GM19025 (cell line): Measurements from ENCODE around the gene CNPY3.

Experiments used
- ATAC-seq: cut with Tn5 transposase; IDR thresholded peaks from one replicate; pipeline ENCODE4 v1.9.1; 2021; ENCODE audit warnings: mild to moderate bottlenecking, low read depth, moderate library complexity; ENCODE audit not compliant: unreplicated experiment

Gene CNPY3

DNA sequence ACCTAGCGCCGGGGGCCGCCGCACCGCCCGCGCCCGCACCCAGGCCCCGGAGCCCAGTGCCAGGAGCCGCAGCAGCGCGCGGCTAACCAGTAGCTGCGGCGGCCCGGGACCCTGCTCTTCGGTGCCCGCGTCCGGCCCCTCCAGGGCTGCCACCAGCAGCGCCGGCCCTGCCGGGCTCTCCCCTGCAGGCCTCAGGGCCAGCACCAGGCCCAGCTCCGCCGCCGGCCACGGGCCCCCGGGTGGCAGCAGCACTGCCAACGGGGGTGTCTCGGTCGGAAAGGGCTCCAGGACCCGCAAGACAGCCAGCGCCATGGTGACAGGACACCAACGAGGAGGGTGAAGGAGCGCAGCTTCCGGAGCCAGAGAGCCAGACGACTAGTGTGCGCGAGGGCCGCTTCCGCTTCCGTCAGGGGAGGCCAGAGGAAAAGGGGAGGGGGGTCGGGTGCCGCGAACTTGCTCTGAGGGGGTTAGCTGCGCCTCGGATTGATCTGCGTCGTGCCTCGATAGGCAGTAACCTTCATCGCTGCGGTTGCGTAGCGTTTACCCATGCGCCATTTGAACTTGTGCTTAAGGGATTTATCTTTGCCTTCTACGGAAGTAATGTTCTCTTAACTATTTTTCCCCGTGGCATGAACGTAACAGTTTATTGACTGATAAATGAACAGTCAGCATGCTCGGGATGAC, 49.7 kb downstream of the CNPY3 start, which contains the start of gene PEX6:
PEX6 (minus strand) TSS at position 343 of the 684 bp plus-strand sequence; CDS start at position 312, 31 bp downstream.
- peak; percentile 88 for ATAC-seq

- no peak for ATAC-seq
These were observed 50.4 kb downstream of the CNPY3 start for GRCh38 chr6:42979523-42980177.

DNA sequence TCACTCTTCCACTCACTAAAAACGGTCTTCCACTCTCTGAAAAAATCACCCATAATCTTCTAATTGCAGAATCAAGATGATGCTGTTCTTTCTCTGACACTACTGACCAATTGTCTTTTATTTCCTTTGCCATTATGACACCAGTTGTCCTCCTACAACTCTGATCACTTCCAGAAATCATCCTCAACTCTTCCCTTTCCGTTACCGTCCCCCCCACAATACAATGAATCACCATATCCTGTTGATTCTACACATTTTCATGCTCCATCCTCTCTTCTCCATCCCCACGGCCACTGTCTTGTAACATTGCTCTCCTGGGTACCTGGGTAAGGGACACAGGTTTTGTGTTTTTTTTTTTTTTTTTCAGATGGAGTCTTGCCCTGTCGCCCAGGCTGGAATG, 52.6 kb downstream of the CNPY3 start:
- ATAC-seq: no peak

- peak; percentile 96 for ATAC-seq
These were observed 55.0 kb downstream of the CNPY3 start, which contains the start of gene PPP2R5D for GRCh38 chr6:42984001-42984923. Gene PPP2R5D (plus strand): TSS chr6:42984570. CDS start chr6:42984678, 108 bp downstream.

GRCh38 chr6:42984924-42985475, 55.7 kb downstream of the CNPY3 start:
- no peak for ATAC-seq

- ATAC-seq: no peak
These were observed 58.5 kb downstream of the CNPY3 start for GRCh38 chr6:42987533-42988451.

DNA sequence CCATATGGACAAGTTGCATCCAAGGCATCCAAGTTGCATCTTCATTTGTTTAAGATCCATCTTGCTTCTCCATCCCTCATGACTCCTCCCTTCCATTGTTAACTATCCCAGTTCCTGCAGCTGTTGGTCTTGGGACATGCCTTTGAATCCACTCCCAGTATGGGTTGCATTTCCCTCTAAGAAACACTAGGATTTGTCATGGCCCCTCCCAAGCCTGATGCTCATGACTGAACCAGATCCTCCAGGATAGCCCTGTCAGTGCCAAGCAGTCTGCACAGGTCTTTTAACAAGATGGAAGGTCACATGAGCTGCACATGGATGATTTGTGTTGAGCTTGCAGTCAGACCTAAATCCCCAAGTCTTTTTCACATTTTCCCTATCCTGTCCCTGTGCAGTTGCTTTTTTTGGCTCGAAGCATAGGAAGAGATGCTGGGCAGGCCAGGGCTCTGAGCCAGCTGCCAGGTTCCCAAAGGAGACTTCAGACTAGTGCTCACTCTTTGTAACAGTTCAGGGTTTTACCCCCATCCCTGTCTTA, 59.3 kb downstream of the CNPY3 start:
- ATAC-seq: no peak
